ENCODE measurements around the gene ST6GAL1.

DNA sequence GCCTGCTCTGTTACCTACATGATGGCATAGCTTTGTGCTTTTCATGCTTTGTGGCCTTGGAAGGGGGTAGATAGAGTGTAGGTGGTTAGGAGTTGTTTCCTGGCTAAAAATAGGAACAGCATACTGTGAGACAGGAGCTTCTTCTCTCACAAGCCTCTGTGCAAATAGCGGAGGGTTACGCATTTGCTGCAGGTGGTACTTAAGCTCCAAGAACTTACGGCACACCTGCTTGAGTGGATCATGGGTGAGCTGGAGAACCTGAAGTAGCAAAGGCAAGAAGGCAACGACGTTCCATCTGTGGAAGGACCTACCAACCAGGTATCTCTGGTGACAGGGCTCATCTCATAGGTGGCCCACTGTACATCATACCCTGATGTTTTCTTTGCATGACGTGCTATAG is 66.0 kb downstream of the ST6GAL1 start:
- TF ChIP-seq POLR2A (IDR thresholded peaks at IDR 0.05): no peak
- TF ChIP-seq, protein P1, sequence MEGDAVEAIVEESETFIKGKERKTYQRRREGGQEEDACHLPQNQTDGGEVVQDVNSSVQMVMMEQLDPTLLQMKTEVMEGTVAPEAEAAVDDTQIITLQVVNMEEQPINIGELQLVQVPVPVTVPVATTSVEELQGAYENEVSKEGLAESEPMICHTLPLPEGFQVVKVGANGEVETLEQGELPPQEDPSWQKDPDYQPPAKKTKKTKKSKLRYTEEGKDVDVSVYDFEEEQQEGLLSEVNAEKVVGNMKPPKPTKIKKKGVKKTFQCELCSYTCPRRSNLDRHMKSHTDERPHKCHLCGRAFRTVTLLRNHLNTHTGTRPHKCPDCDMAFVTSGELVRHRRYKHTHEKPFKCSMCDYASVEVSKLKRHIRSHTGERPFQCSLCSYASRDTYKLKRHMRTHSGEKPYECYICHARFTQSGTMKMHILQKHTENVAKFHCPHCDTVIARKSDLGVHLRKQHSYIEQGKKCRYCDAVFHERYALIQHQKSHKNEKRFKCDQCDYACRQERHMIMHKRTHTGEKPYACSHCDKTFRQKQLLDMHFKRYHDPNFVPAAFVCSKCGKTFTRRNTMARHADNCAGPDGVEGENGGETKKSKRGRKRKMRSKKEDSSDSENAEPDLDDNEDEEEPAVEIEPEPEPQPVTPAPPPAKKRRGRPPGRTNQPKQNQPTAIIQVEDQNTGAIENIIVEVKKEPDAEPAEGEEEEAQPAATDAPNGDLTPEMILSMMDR (IDR thresholded peaks at IDR 0.05): no peak
- TF ChIP-seq EP300 (IDR thresholded peaks at IDR 0.05): no peak
